Measurements from ENCODE around the gene CTXND1.

- TF ChIP-seq POLR2A (IDR thresholded peaks at IDR 0.05; ENCODE audit: low read depth) (no peak), CTCF (IDR thresholded peaks at IDR 0.05) (no peak)
Measured at GRCh38 chr15:80180986-80181385, 71.0 kb downstream of the CTXND1 start.

Data from esophagus muscularis mucosa (tissue), 3 donors.